Loucy (cell line): ENCODE results near the gene TMEM43.

Source experiments
- EZH2phosphoT487 ChIP-seq: fragments of 200-600 bp; IDR thresholded peaks from 2 replicates; pipeline ENCODE4 v1.6.1; 2018; ENCODE audit warnings: antibody characterized with exemption, mild to moderate bottlenecking, moderate library complexity, borderline replicate concordance
- TF ChIP-seq, protein P1 (sequence below): fragments of 200-600 bp; sonication (generic); conservative IDR thresholded peaks from 2 replicates; pipeline ENCODE4 v1.5.1; 2014; ENCODE audit warnings: mild to moderate bottlenecking, antibody characterized with exemption, low read length

GRCh38 chr3:14128724-14129123 is 3.9 kb downstream of the TMEM43 start:
- TF ChIP-seq, protein P1, sequence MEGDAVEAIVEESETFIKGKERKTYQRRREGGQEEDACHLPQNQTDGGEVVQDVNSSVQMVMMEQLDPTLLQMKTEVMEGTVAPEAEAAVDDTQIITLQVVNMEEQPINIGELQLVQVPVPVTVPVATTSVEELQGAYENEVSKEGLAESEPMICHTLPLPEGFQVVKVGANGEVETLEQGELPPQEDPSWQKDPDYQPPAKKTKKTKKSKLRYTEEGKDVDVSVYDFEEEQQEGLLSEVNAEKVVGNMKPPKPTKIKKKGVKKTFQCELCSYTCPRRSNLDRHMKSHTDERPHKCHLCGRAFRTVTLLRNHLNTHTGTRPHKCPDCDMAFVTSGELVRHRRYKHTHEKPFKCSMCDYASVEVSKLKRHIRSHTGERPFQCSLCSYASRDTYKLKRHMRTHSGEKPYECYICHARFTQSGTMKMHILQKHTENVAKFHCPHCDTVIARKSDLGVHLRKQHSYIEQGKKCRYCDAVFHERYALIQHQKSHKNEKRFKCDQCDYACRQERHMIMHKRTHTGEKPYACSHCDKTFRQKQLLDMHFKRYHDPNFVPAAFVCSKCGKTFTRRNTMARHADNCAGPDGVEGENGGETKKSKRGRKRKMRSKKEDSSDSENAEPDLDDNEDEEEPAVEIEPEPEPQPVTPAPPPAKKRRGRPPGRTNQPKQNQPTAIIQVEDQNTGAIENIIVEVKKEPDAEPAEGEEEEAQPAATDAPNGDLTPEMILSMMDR: no peak
- no peak for TF ChIP-seq EZH2phosphoT487
